Rectal smooth muscle tissue (tissue), 1 donor: ENCODE measurements around the gene RND1.
A peak's percentile ranks its signal among the peaks of the same experiment; 100 is the strongest.
"Not testable (repeated sequence)": the region's sequence is repeated elsewhere in the genome, so short reads cannot be mapped to it uniquely, and the experiment has no call there.

ENCODE experiments used
- H3K27ac ChIP-seq: one replicate; pipeline ENCODE4 v1.7.0; 2013; ENCODE audit warnings: low read depth, low read length, inconsistent platforms
- H3K27me3 ChIP-seq: one replicate; pipeline ENCODE4 v1.7.0; 2013; ENCODE audit warnings: low read length; ENCODE audit not compliant: control insufficient read depth, insufficient read depth
- H3K36me3 ChIP-seq: one replicate; pipeline ENCODE4 v1.7.0; 2013; ENCODE audit warnings: low read length; ENCODE audit not compliant: control insufficient read depth, insufficient read depth
- H3K4me1 ChIP-seq: one replicate; pipeline ENCODE4 v1.7.0; 2013; ENCODE audit warnings: low read length; ENCODE audit not compliant: control insufficient read depth, insufficient read depth
- H3K4me3 ChIP-seq: one replicate; pipeline ENCODE4 v1.7.0; 2013; ENCODE audit warnings: low read length
- H3K9ac ChIP-seq: one replicate; pipeline ENCODE4 v1.7.0; 2013; ENCODE audit warnings: low read length

RND1 gene

DNA sequence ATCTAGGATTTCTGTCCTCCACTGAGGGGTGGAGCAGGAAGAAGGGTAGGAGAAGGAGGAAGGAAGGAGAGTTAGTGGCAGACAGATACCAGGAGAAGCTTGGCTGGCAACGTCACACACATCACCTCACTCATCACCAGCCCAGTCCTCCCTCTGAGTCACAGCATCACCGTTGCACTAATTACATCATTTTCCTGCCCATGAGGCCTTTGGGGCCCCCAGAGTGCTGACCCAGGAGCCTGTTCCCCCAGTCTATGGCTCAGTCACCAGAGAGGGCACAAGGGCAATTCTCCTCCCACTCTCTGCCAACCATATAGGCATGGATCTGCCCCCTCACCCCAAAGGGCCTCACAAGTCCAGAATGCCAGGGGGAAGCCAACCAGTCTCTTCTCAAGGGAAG, 4.6 kb downstream of the RND1 start:
- H3K9ac ChIP-seq, result no peak overlapping the region
- peaks cover 13% of the 10 kb centered on the region for H3K27me3 ChIP-seq
- H3K27ac ChIP-seq, result no peak overlapping the region
- no peak overlapping the region for H3K4me3 ChIP-seq
- H3K4me1 ChIP-seq, result peaks cover 3% of the 10 kb centered on the region
- no peaks in the 10 kb centered on the region for H3K36me3 ChIP-seq

- H3K27ac ChIP-seq, H3K4me3 ChIP-seq, H3K9ac ChIP-seq, H3K36me3 ChIP-seq, H3K4me1 ChIP-seq: not testable (repeated sequence)
- H3K27me3 ChIP-seq, result peaks cover 13% of the 10 kb centered on the region
Observed at GRCh38 chr12:48860236-48860635, 5.4 kb downstream of the RND1 start.

GRCh38 chr12:48859607-48860006, 6.1 kb downstream of the RND1 start:
- Histone ChIP-seq H3K27ac (no peak overlapping the region), H3K36me3 (no peaks in the 10 kb centered on the region), H3K4me3 (no peak overlapping the region)

DNA sequence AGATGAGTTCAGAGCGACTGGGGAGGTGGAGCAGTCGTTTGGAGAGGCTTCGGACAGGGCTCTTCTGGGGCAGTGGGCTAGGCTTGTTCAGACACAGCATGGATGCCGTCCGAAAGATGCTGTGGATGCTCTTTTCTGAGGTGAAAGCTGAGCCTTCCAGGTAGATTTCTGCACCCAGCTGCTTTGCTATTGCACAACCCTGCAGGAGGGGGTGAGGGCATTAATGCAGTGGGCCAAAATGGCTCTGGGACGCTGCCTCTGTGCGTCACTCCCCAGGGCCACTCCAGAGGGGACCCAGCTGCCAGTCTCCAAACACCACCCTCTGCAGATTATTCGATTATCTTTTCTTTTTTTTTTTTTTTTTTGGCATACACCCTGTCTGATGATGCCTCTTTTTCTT, 7.6 kb downstream of the RND1 start:
- Histone ChIP-seq H3K9ac (no peak overlapping the region), H3K4me1 (no peaks in the 10 kb centered on the region), H3K4me3 (no peak overlapping the region), H3K36me3 (no peaks in the 10 kb centered on the region), H3K27ac (no peak overlapping the region), H3K27me3 (peaks cover 4% of the 10 kb centered on the region)

More at GRCh38 chr12:48859607-48860006, 6.1 kb downstream of the RND1 start:
- no peak overlapping the region for H3K9ac ChIP-seq
- peaks cover 10% of the 10 kb centered on the region for H3K27me3 ChIP-seq
- H3K4me1 ChIP-seq, result no peaks in the 10 kb centered on the region

GRCh38 chr12:48857278-48857994, 8.2 kb downstream of the RND1 start:
- H3K27ac ChIP-seq, result no peak overlapping the region
- peaks cover 6% of the 10 kb centered on the region for H3K4me1 ChIP-seq
- no peak overlapping the region for H3K9ac ChIP-seq
- no peak overlapping the region for H3K4me3 ChIP-seq
- no peaks in the 10 kb centered on the region for H3K27me3 ChIP-seq
- H3K36me3 ChIP-seq, result no peaks in the 10 kb centered on the region

- no peaks in the 10 kb centered on the region for H3K36me3 ChIP-seq
- no peak overlapping the region for H3K27ac ChIP-seq
- H3K9ac ChIP-seq, result no peak overlapping the region
- H3K27me3 ChIP-seq, result no peaks in the 10 kb centered on the region
- H3K4me1 ChIP-seq, result peaks cover 6% of the 10 kb centered on the region
- no peak overlapping the region for H3K4me3 ChIP-seq
Observed at GRCh38 chr12:48856379-48856778, 9.3 kb downstream of the RND1 start.

DNA sequence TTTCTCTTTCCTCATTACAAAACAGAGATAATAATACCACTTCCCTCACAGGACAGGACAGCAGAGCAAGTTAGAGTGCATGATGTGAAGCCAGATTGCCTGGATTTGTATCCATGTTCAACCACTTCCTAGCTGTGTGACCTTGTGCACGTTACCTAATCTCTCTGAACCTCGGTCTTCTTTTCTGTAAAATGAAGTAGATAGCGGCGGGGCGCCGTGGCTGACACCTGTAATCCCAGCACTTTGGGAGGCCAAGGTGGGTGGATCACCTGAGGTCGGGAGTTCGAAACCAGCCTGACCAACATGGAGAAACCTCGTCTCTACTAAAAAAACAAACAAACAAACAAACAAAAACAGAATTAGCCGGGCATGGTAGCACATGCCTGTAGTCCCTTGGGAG, 10.7 kb downstream of the RND1 start:
- H3K36me3 ChIP-seq, H3K27ac ChIP-seq, H3K4me1 ChIP-seq, H3K9ac ChIP-seq, H3K27me3 ChIP-seq, H3K4me3 ChIP-seq: not testable (repeated sequence)

DNA sequence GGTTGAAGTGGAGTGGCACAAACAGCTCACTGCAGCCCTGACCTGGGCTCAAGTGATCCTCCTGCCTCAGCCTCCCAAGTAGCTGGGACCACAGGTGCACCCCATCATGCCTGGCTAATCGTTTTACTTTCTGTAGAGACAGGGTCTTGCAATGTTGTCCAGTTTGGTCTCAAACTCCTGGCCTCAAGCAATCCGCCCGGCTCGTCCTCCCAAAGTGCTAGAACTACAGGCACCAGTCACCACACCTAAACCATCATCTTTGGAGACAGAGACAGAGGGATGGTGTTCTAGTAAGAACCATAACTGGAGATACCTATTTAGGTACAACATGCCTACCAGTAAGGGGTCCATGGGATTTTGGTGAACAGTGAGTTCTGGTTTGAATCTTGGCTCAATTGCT, 11.2 kb downstream of the RND1 start:
- Histone ChIP-seq H3K4me1 (peaks cover 9% of the 10 kb centered on the region), H3K27ac (no peak overlapping the region), H3K27me3 (no peaks in the 10 kb centered on the region), H3K9ac (no peak overlapping the region), H3K4me3 (no peak overlapping the region), H3K36me3 (no peaks in the 10 kb centered on the region)

DNA sequence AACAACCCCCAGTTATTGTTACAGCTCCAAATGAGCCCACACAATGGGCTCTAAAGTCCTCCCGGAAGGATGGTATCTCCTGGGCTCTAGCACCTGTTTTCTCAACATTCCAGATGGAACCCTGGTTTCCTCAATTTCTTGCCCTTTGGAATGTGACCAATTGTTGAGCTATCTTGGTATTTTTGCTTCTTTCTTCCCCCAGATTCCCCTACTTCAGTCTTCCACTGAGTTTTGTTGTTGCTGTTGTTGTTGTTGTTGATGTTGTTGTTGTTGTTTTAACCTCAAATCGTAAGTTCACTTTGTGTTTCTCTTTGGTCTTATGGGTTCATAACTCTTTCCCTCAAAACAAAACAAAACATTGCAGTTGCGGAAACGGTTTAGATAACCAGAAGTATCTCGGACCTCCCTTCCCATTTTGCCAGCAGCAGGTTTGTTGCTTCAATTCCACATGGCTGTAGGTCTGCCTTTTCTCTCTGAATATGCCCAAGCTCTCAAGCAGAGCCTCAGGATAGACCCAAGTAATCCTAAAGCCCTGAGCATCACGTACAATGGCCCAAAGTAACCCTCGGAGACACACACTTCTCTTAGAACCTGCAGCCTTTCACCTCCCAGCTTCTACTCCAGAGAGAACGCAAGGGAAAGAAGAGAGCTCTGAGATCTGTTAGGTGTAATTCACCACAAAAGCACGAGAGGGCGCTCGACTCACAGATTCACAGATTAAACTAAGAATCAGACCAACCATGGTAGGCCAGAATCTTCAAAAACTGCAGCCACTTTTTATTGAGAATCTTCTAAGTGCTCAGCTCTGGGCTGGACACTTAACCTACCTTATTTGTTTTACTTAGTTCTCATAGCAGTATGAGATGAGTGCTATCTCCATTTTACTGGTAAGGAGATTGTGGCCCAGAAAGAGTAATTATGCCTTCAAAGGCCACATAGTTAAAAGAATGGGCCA, 12.7 kb downstream of the RND1 start:
- Histone ChIP-seq H3K36me3 (no peaks in the 10 kb centered on the region), H3K4me3 (peak overlapping the region; percentile 98), H3K27ac (peak overlapping the region; percentile 80), H3K9ac (peak overlapping the region; percentile 0), H3K4me1 (peaks cover 9% of the 10 kb centered on the region), H3K27me3 (no peaks in the 10 kb centered on the region)

GRCh38 chr12:48851883-48852733, 13.6 kb downstream of the RND1 start, which contains the start of gene DDX23:
TSS of gene DDX23 (minus strand) at chr12:48852163. CDS start at chr12:48845782, 6,381 bp downstream.
- Histone ChIP-seq H3K27me3 (no peaks in the 10 kb centered on the region), H3K4me1 (peaks cover 9% of the 10 kb centered on the region), H3K27ac (peak within 1 kb of the TSS; percentile 88), H3K9ac (peak within 1 kb of the TSS; percentile 78), H3K36me3 (no peaks in the 10 kb centered on the region), H3K4me3 (peak within 1 kb of the TSS; percentile 98)

GRCh38 chr12:48842021-48842420, 23.6 kb downstream of the RND1 start:
- not testable (repeated sequence) for H3K27me3 ChIP-seq, H3K4me1 ChIP-seq, H3K9ac ChIP-seq, H3K4me3 ChIP-seq, H3K27ac ChIP-seq
- H3K36me3 ChIP-seq, result peaks cover 22% of the 10 kb centered on the region

DNA sequence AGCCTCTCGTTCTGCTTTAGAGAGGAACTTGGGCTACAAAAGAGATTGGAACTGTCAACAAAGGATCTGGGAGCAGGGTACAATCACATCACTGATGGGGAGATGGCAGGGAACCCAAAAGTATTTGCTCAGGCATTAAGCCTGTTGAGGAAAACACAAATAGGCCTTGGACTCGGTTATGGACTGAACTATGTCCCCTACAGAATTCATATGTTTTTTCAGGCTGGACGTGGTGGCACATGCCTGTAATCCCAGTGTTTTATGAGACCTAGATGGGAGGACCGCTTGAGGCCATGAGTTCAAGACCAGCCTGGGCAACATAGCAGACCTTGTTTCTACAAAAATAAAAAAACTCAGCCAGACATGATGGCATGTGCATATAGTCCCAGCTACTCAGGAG, 27.6 kb downstream of the RND1 start:
- Histone ChIP-seq H3K4me1 (no peaks in the 10 kb centered on the region), H3K27ac (no peak overlapping the region), H3K4me3 (no peak overlapping the region), H3K9ac (no peak overlapping the region), H3K36me3 (peaks cover 25% of the 10 kb centered on the region), H3K27me3 (no peaks in the 10 kb centered on the region)
